Dendritic cell treated with granulocyte-macrophage colony-stimulating factor and Interleukin-4, amounts not matched to agents 40 ng/mL and 50 ng/mL, for 4 days (primary cell): ENCODE results near the gene NALCN.

ENCODE experiments used
- H3K27ac Mint-ChIP-seq: one replicate; pipeline ENCODE4 v1.8.0; 2022; ENCODE audit warnings: mild to moderate bottlenecking, mixed read lengths
- H3K27me3 Mint-ChIP-seq: one replicate; pipeline ENCODE4 v1.8.0; 2022; ENCODE audit warnings: mild to moderate bottlenecking, mixed read lengths
- H3K36me3 Mint-ChIP-seq: one replicate; pipeline ENCODE4 v1.8.0; 2022; ENCODE audit warnings: low read depth, mixed read lengths
- H3K4me1 Mint-ChIP-seq: one replicate; pipeline ENCODE4 v1.8.0; 2022; ENCODE audit warnings: low read depth, mixed read lengths
- H3K4me3 Mint-ChIP-seq: one replicate; pipeline ENCODE4 v1.8.0; 2022; ENCODE audit warnings: mild to moderate bottlenecking, moderate library complexity, mixed read lengths
- H3K9me3 Mint-ChIP-seq: one replicate; pipeline ENCODE4 v1.8.0; 2022; ENCODE audit warnings: mixed read lengths
- intact Hi-C: fragments of 100-400 bp; cut with micrococcal nuclease; formaldehyde crosslinking; loops from one replicate; pipeline ENCODE4 v1.15.0; 2022

NALCN gene

DNA sequence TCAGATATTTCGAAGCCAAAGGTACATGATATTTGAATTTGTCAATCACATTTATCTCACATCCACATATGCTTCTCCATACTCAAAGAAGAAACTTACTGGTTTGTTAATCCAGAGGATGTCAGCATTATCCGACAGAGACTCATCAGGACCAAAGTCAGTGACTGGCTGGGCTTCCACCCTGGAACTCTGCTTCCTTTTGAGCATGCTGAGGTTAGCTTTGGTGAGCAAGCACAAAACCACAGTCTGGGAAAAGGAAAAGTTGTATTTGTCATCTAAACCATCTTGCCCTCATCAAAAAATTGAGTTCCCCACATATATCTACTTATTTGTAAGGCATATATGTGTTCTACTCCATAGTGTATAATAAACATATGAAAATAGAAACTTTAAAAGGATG is 17.4 kb downstream of the NALCN start:
- no peaks in the 10 kb centered on the region for H3K36me3 Mint-ChIP-seq
- H3K4me3 Mint-ChIP-seq: no peak overlapping the region
- H3K9me3 Mint-ChIP-seq: no peaks in the 10 kb centered on the region
- intact Hi-C loops: no loop called here
- H3K27me3 Mint-ChIP-seq: no peaks in the 10 kb centered on the region
- H3K27ac Mint-ChIP-seq: no peak overlapping the region
- H3K4me1 Mint-ChIP-seq: no peaks in the 10 kb centered on the region

DNA sequence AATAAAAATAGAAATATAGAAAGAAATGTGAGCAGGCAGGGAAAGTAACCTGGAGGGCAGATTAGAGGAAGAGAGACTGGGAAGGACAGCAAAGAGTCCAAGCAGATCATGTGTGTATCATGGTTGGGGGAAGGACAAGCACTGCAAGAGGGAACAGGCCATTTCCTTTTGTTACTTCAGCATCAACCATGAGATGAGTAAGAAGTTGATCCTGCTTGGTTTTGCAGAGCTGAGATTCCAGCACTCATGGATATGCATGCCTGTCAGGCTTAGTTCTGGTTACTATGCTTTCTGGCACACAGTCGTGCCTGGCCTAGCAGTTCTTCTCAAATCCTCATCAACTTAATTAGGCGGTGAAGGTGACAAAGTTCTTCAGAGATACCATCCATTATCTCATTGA is 18.1 kb downstream of the NALCN start:
- no peaks in the 10 kb centered on the region for H3K4me1 Mint-ChIP-seq
- H3K9me3 Mint-ChIP-seq: no peaks in the 10 kb centered on the region
- H3K36me3 Mint-ChIP-seq: no peaks in the 10 kb centered on the region
- intact Hi-C loops: no loop called here
- H3K27me3 Mint-ChIP-seq: no peaks in the 10 kb centered on the region
- no peak overlapping the region for H3K27ac Mint-ChIP-seq
- no peak overlapping the region for H3K4me3 Mint-ChIP-seq

DNA sequence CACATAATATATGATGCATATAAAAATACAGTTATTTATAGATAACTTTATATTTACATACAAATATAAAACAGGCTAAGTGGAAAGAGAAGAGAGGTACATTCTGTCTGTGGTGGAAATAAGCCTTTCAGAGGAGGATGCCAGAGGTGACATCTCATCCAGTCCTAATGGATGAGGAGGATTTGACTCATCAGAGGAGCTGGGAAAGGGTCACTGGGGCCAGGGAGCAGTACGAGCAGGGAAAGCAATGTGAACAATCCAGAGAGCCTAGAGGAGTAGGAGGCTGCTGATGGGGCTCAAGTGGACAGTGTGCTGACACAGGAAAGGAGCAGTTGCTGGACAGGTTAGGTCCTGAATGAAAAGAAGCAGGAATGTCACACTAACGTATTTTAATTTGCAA is 18.6 kb downstream of the NALCN start:
- intact Hi-C loops: no loop called here
- no peaks in the 10 kb centered on the region for H3K9me3 Mint-ChIP-seq
- H3K4me3 Mint-ChIP-seq: no peak overlapping the region
- no peaks in the 10 kb centered on the region for H3K36me3 Mint-ChIP-seq
- H3K27me3 Mint-ChIP-seq: no peaks in the 10 kb centered on the region
- no peaks in the 10 kb centered on the region for H3K4me1 Mint-ChIP-seq
- H3K27ac Mint-ChIP-seq: no peak overlapping the region

DNA sequence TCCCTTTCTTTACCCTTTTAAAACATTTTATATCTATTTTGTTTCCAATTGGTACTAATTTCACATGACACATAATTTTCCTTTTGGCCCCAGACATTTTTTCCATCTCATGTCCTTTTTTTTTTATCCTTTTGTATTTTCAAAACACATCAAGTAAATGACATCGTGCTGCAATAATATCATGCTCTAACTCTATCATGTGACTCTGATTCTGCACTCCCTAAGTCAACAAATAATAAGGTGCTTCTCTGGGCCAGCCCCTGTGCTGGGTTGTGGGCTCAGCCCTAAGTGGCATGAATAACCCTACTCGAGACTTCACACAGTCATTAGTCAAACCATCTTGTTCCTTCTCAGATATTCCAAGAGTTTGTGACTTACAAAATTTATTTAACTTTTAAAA is 21.7 kb downstream of the NALCN start:
- H3K27ac Mint-ChIP-seq: no peak overlapping the region
- H3K4me3 Mint-ChIP-seq: no peak overlapping the region
- intact Hi-C loops: no loop called here
- H3K36me3 Mint-ChIP-seq: no peaks in the 10 kb centered on the region
- no peaks in the 10 kb centered on the region for H3K27me3 Mint-ChIP-seq
- no peaks in the 10 kb centered on the region for H3K4me1 Mint-ChIP-seq
- no peaks in the 10 kb centered on the region for H3K9me3 Mint-ChIP-seq

DNA sequence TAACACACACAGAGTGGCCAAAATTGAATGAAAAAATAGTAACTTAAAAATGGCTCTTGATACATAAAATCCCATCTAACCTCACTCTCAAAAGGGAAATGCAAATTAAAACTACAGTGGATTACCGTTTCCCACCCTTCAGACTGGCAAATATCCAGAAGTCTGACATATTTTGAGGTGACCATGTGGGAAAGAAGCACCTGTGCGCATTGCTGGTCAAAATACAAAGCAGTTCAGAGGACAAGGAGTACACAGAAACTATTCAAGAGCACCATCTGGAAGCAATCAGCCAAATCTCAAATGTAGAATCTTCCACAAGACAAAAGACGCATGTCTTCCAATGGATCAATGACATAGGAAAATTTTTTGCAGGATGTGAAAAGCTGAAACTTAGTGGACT is 23.2 kb downstream of the NALCN start:
- no peak overlapping the region for H3K27ac Mint-ChIP-seq
- no peaks in the 10 kb centered on the region for H3K4me1 Mint-ChIP-seq
- no peak overlapping the region for H3K4me3 Mint-ChIP-seq
- no peaks in the 10 kb centered on the region for H3K36me3 Mint-ChIP-seq
- H3K27me3 Mint-ChIP-seq: no peaks in the 10 kb centered on the region
- no peaks in the 10 kb centered on the region for H3K9me3 Mint-ChIP-seq
- intact Hi-C loops: no loop called here

DNA sequence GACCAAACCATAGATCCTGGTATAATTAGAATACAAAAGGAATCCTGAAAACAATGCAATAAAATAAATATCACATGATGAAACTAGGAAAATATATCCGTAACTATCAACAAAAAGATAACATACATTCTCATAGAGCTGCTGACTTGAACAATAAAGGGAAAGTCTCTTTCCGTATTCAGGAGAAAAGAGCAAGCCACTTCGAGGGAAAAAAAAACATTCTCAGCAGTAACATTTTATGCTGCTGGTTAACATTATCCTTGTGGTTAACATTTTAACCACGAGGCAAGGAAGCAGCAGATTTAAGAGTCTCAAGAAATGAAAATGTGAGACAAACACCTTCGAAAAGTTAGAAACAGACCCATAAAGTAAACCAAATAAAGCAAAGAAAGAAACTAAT is 25.8 kb downstream of the NALCN start:
- Mint-ChIP-seq H3K4me1 (no peaks in the 10 kb centered on the region), H3K27me3 (no peaks in the 10 kb centered on the region), H3K9me3 (no peaks in the 10 kb centered on the region), H3K4me3 (no peak overlapping the region), H3K27ac (no peak overlapping the region), H3K36me3 (no peaks in the 10 kb centered on the region)
- intact Hi-C loops: no loop called here

DNA sequence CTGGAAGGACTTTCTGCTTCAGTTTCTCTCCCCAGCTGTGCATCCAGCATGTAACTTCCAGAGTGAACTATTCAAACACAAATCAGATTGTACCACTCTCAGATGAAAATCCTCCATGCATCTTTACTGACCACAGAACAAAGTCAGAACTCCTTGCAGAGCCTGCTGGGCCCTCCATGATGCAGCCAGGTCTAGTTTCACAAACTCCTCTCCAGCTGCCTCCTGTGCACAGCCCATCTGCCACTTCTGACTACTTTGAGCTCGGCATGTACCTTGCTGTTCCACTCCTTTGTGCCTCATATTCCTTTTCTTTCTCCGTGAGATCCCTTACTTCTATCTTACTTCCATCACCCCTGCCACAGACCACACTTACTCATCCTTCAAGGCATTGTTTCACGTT is 31.4 kb downstream of the NALCN start:
- Mint-ChIP-seq H3K27ac (no peak overlapping the region), H3K4me1 (no peaks in the 10 kb centered on the region), H3K27me3 (no peaks in the 10 kb centered on the region), H3K36me3 (no peaks in the 10 kb centered on the region), H3K9me3 (no peaks in the 10 kb centered on the region), H3K4me3 (no peak overlapping the region)
- intact Hi-C loops: no loop called here

DNA sequence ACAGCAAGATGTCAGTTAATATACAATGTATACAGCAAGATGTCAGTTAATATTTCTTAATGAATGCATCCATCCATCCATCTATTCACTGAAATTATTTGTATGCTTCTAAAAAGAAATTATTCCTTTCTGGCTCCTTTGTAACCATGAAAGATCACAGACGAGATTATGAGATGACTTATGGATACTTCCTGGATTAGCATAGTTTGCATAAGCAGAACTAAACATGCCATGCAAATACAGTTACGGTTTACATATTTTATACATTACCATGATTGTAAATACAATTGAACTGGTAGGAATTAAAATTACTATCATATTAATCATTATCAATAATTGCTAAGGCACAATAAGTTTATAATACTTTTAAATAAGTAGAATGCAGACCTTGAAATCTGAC is 32.7 kb downstream of the NALCN start:
- Mint-ChIP-seq H3K4me3 (no peak overlapping the region), H3K27ac (no peak overlapping the region), H3K4me1 (no peaks in the 10 kb centered on the region), H3K36me3 (no peaks in the 10 kb centered on the region), H3K9me3 (no peaks in the 10 kb centered on the region), H3K27me3 (no peaks in the 10 kb centered on the region)
- intact Hi-C loops: no loop called here

DNA sequence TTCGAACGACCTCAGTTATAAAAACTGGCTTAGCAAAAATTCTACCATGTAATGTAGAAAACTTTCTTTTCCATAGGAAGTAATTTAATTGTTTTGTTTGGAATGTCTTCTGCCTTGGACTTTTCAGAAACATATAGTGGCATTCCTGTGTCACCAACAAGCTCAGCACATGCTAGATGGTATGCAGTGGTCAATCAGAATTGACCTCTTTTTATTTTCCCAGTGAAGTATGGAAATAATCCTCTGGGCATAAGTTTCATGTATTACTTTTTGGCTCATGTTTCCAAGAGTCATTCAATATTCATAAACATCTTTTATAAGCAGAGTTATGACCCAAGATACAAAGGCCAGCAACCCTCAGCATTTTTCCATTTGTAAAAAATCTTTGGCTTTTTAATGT is 33.6 kb downstream of the NALCN start:
- H3K9me3 Mint-ChIP-seq: no peaks in the 10 kb centered on the region
- H3K27me3 Mint-ChIP-seq: no peaks in the 10 kb centered on the region
- no peak overlapping the region for H3K27ac Mint-ChIP-seq
- no peaks in the 10 kb centered on the region for H3K4me1 Mint-ChIP-seq
- H3K36me3 Mint-ChIP-seq: no peaks in the 10 kb centered on the region
- H3K4me3 Mint-ChIP-seq: no peak overlapping the region
- intact Hi-C loops: no loop called here

DNA sequence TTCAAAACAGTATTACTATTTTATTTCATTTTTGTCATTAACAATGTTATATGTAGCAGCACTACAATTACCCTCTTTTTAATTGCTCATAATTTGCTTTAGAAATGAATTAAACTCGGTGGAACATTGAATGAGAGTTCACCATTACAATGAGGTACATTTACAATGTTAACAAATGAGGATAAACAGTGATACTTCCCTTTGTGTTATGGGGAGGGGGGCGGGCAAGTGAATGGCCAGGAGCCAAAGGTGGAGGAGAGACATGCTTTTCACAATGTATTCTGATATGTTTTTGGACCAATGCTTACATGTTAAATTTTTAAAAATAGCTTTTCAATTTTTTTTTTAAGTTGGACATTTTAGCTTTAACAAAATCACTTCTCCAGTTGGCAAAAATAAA is 34.2 kb downstream of the NALCN start:
- no peak overlapping the region for H3K27ac Mint-ChIP-seq
- no peak overlapping the region for H3K4me3 Mint-ChIP-seq
- no peaks in the 10 kb centered on the region for H3K27me3 Mint-ChIP-seq
- intact Hi-C loops: no loop called here
- H3K36me3 Mint-ChIP-seq: no peaks in the 10 kb centered on the region
- H3K4me1 Mint-ChIP-seq: no peaks in the 10 kb centered on the region
- no peaks in the 10 kb centered on the region for H3K9me3 Mint-ChIP-seq

DNA sequence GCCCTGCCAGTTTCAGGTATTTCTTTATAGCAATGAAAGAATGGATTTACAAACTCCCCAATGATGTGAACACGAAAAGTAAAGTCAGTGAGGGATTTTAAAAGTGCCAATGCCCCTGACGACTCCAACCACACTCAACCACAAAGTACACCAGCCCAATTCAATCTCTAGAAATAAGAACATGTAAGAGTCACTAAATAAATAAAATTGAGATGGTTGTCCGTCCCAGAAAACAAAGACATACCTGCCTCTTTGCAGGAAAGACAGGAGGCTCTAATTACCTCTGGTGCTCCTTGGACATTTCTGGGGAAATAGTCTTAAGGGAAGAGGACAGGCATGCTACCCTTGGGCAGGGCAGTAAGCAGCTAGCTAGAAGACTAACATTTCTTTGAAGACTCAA is 55.8 kb downstream of the NALCN start:
- intact Hi-C loops: no loop called here
- H3K4me1 Mint-ChIP-seq: no peaks in the 10 kb centered on the region
- H3K27ac Mint-ChIP-seq: no peak overlapping the region
- no peak overlapping the region for H3K4me3 Mint-ChIP-seq
- no peaks in the 10 kb centered on the region for H3K27me3 Mint-ChIP-seq
- H3K36me3 Mint-ChIP-seq: no peaks in the 10 kb centered on the region
- H3K9me3 Mint-ChIP-seq: peaks cover 43% of the 10 kb centered on the region

DNA sequence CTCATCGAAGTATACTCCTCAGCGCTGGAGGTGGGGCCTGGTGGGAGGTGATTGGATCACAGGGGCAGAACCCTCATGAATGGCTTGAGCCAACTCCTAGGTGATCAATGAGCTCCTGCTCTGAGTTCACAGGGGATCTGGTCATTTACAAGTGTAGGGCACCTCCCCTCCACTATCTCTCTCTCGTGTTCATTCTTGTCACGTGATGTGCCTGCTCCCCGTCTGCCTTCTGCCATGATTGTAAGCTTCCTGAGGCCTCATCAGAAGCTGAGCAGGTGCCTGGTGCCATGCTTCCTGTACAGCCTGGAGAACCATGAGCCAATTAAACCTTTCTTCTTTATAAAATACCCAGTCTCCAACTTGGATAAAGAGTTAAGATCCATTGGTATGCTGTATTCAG is 61.4 kb downstream of the NALCN start:
- no peak overlapping the region for H3K4me3 Mint-ChIP-seq

DNA sequence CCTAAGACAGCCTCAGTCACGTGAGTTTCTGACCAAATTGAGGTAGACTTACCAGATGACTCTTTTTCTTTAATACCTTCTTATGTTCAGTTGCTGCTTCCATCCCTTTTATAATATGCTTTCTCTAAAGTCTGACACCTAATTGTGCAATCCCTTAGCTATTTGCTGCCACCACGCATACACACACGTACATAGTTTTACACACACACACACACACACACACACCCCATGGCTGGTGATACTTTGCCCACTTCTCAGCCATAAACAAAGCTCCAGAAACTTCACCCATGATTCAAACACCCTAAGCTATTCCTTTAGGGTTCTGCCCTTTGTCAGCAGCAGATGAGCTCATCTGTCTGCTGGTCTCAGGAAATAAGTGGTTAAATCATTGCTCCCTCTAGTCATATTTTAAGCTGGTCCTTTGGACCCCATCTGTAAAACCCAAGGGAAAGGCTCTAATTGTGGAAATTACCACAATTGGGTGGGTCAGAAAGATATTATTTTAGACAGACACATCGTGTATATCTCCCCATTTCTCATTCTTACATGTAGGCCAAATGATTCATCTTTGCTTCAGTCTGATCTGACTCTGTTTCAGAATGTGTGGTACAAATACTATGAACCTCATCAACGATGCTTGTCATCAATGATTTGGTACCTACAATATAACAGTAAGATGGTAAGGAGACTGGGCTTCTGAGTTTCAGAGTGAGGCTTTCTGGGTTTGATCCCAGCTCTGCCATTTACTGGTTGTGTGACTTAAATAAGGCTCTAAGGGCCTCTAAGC is 69.2 kb downstream of the NALCN start:
- H3K27ac Mint-ChIP-seq: no peak overlapping the region

More for the DNA sequence above, 61.4 kb downstream of the NALCN start:
- Mint-ChIP-seq H3K36me3 (no peaks in the 10 kb centered on the region), H3K27ac (no peak overlapping the region), H3K4me1 (no peaks in the 10 kb centered on the region), H3K9me3 (peaks cover 45% of the 10 kb centered on the region), H3K27me3 (no peaks in the 10 kb centered on the region)
- intact Hi-C loops: no loop called here

DNA sequence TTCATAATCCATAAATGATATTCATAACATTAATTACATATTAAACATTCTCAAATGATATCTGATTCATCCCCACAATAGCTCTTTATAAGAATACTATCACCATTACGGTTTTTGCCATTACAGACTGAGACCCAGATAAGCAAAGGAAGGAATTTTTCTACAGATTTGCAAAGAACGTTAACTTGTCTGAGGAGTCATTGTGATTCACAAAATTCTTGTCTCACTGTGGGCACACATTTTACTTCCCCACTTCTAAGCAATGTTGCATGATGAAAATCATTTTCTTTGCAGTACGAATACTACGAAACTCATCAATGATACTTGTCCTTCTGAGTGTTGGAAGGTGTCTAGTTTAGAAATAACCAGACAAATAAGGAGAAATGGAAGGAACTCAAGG is 70.1 kb downstream of the NALCN start:
- H3K4me1 Mint-ChIP-seq: no peaks in the 10 kb centered on the region
- H3K4me3 Mint-ChIP-seq: no peak overlapping the region
- no peaks in the 10 kb centered on the region for H3K9me3 Mint-ChIP-seq
- H3K36me3 Mint-ChIP-seq: no peaks in the 10 kb centered on the region
- intact Hi-C loops: no loop called here
- H3K27ac Mint-ChIP-seq: no peak overlapping the region
- H3K27me3 Mint-ChIP-seq: no peaks in the 10 kb centered on the region

More for the DNA sequence above, 69.2 kb downstream of the NALCN start:
- no peak overlapping the region for H3K4me3 Mint-ChIP-seq
- H3K36me3 Mint-ChIP-seq: no peaks in the 10 kb centered on the region
- intact Hi-C loops: no loop called here
- no peaks in the 10 kb centered on the region for H3K9me3 Mint-ChIP-seq
- H3K27me3 Mint-ChIP-seq: no peaks in the 10 kb centered on the region
- no peaks in the 10 kb centered on the region for H3K4me1 Mint-ChIP-seq

DNA sequence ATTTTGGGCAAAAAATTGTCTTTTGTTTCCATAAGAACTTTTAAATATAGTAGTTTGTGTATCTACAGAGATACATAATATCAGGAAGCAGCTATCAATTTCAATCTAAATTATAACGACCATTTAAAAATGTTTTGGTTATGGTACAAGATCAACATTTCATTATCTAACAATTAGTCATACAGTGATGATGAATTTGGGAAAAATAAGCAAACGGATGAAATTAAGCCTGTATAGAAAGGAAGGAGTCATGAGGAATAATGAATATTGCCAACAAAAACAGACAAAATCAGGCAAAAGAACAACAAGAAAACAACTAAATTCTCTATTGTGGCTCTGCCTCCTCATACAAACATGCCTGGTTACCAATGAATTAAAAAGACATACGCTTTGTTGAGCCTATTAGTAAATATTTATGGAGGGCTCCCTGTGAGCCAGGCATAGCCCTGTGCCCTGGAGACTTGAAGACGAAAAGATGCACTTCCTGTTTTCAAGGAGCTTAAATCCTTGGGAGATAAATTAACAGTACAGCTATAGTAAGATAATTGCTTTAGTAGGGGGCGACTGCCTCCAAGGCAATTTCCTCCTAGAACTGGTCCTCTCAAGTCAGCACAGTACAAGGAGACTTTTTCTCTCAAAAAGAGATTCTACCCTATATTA is 73.0 kb downstream of the NALCN start:
- H3K27me3 Mint-ChIP-seq: no peaks in the 10 kb centered on the region
- no peak overlapping the region for H3K4me3 Mint-ChIP-seq
- intact Hi-C loops: no loop called here
- H3K36me3 Mint-ChIP-seq: no peaks in the 10 kb centered on the region
- H3K27ac Mint-ChIP-seq: no peak overlapping the region
- peaks cover 9% of the 10 kb centered on the region for H3K4me1 Mint-ChIP-seq
- peaks cover 21% of the 10 kb centered on the region for H3K9me3 Mint-ChIP-seq
